NCI-H1930 (cell line): ENCODE results near the gene ZNF714.

Experiments used
- DNase-seq, 2 experiments: peaks; one replicate each; lab custom pipeline; 2025; lab: John Stamatoyannopoulos, UW

The ZNF714 gene

DNA sequence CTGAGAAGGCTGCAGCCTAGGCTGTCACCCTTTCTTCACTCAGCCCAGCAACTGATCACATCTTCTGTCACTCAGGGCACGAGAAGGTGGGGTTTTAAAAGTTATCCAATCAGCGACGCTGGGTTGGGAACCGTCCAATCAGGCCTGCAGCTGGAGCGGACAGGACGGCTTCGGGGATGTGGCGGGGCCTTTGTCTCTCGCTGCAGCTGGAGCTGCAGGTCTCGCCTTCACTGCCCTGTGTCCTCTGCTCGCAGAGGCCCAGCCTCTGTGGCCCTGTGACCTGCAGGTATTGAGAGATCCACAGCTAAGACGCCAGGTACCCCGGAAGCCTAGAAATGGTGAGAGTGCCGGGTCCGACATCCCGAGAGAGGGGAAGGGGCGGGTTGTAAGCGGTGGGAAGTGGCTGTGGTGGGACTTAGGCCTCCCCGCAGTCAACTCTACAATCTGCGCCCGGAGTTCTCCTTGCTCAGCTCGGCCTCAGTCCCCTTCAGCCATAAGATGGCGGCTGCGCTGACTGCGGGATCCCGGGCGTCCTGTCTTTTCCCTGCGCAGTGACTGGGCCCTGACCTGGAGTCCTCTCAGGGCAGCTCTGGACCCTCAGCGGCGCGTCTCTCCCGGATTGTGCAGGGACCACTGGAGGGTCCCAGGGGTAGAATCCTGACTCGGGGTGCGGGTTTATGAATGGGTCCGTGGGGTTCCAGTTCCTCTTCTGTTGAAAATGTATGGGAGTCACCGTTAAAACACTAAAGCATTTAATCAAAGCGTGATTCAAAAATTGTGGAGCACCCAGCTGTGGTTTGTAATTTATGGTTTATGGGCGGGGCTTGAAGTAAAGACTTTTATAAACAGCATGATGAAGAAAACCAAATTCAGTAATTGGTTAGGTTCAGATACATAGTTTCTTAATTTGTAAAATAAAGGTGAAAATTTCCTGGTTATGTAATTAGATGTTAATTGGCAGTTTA lies at the start of gene ZNF714:
Gene ZNF714, plus strand, starts transcription at position 193 of the 965 bp plus-strand sequence. CDS start 16,066 bp downstream, outside the sequence.
- DNase-seq, result no peak

- no peak for DNase-seq
Measured at GRCh38 chr19:21045028-21045427, 37.0 kb upstream of the ZNF714 start.

DNA sequence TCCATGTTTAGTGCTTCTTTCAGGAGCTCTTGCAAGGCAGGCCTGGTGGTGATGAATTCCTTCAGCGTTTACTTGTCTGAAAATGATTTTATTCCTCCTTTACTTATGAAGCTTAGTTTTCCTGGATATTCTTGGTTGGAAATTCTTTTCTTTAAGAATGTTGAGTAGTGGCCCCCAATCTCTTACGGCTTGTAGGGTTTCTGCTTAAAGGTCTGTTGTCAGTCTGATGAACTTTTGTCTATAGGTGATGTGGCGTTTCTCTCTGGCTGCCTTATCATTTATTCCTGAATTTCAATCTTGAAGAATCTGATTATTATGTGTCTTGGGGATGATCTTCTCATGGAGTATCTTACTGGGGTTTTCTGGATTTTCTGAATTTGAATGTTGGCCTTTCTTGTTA lies 35.5 kb upstream of the ZNF714 start:
- no peak for DNase-seq

DNA sequence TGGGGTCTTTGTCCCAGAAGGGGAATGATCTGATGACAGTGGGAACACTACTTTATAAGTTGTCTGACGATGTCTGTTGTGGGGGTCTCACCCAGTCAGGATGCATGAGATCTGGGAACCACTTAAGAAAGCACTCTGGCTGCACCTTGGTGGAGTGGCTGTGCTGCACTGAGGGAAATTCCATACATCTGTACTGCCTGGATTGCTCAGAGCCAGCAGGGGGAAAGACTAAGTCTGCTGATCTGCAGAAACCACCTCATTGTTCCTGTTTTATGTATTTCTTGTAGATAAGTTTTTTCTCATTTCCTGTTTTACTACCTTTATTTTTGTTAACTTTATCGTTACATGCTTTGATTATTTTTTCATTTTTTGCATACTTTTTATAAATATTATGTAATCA lies 34.3 kb upstream of the ZNF714 start:
- DNase-seq, result no peak

DNA sequence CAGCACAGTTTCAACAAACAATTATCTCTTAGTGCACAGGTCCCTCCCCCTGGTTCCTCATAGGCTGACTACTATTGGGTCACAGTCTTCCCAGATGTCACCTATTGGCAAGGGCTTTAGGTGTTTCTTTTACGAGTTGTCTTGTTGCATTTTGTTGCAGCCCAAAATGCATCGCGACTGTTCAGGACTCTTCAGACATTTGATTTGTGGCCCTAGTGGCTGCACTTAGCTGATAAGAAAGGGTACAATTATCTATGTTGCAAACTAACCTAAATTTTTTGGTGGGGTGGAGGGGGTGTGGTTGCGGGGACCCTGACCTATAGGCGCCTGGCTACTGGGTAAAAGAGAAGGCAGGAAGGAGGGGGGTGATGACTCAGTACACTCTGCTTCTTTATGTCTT lies 29.1 kb upstream of the ZNF714 start:
- DNase-seq, result no peak

DNA sequence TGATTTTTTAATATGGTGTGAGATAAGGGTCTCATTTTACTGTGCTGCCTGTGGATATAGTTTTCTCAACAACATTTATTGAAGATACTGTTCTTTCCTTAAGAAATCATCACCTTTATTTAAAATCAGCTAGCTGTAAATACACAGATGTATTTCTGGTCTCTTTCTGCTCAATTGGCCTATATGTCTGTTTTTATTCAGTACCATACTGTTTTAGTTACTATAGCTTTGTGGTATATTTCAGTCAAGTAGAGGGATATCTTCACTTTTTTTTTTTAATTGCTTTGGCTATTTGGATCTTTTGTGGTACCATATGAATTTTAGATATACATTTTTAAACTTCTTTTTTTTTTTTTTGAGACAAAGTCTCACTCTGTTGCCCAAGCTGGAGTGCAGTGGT lies 16.7 kb upstream of the ZNF714 start:
- no peak for DNase-seq

GRCh38 chr19:21084343-21084742 lies 2.3 kb downstream of the ZNF714 start:
- DNase-seq, result no peak

DNA sequence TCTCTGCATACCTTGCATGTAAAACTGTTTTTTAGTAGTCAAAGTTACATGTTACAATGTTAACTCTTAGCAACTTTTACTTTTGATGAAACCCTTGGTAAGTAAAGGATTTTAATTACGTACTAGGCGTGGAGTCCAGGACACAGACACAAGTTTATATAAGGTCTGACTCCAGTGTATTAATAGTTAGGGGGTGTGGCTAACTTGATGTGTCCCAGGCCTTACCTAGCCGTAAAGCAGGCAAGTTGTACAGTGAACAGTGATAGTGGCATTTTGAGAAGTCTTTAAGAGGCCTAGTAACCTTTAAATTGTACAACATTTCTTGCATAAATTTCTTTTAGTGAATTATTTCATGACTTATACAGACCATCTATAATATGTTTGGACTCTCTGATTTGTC lies 5.9 kb downstream of the ZNF714 start:
- no peak for DNase-seq

- DNase-seq, result no peak
Measured at GRCh38 chr19:21092109-21092508, 10.1 kb downstream of the ZNF714 start.

- DNase-seq, result no peak
Measured at GRCh38 chr19:21094347-21095025, 12.5 kb downstream of the ZNF714 start.

- DNase-seq, result no peak
Measured at GRCh38 chr19:21098291-21098690, 16.3 kb downstream of the ZNF714 start.

- DNase-seq, result no peak
Measured at GRCh38 chr19:21101521-21102242, 19.7 kb downstream of the ZNF714 start.

DNA sequence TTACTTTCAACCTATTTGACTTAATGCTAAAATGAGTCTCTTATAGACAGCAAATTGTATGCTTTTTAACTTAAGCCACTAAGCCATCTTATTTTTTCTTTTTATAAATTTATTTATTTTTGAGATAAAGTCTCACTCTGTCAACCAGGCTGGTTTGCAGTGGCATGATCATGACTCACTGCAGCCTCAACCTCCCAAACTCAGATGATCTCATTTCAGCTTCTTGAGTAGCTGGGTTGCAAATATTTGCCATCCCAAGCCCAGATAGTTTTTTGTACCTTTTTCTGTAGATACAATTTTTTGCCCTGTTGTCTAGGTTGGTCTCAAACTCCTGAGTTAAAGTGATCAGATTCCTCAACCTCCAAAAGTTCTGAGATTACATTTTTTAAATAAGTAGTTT lies 27.1 kb downstream of the ZNF714 start:
- DNase-seq, result no peak

GRCh38 chr19:21110183-21110582 lies 28.2 kb downstream of the ZNF714 start:
- no peak for DNase-seq

GRCh38 chr19:21115430-21115829 lies 33.4 kb downstream of the ZNF714 start:
- DNase-seq, result no peak

- no peak for DNase-seq
Measured at GRCh38 chr19:21117041-21117907, 35.3 kb downstream of the ZNF714 start.

DNA sequence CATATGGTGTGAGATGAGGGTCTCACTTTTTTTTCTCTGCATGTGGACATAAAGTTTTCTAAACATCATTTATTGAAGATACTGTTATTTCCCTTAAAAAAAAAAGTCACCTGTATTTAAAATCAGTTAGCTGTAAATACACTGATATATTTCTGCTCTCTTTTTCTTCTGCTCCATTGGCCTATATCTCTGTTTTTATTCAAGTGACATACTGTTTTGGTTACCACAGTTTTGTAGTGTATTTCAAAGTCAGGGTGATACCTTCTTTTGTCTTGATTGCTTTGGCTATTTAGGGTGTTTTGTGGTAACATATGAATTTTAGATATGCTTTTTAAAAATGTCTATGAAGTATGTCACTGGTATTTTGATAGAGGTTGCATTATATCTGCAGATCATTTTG lies 44.1 kb downstream of the ZNF714 start:
- DNase-seq, result no peak

DNA sequence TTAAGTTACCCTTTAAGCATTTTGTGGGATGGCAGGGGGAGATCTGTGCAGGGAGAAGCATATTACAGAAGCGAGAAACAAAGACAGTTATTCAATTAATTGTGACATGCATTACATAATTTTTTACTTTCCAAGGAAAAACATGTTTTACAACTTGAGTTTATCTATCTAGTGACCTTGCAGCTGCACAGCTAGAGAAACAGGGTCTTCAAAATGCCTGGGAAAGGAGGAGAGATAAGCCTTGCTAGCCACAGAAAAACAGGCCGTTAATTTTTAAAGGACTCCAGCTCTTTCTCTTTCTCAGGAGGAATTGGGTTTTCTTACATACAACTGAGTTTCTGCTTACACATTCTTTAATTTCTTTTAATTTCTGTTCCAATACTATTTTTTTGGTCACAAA lies 45.0 kb downstream of the ZNF714 start:
- DNase-seq, result no peak

DNA sequence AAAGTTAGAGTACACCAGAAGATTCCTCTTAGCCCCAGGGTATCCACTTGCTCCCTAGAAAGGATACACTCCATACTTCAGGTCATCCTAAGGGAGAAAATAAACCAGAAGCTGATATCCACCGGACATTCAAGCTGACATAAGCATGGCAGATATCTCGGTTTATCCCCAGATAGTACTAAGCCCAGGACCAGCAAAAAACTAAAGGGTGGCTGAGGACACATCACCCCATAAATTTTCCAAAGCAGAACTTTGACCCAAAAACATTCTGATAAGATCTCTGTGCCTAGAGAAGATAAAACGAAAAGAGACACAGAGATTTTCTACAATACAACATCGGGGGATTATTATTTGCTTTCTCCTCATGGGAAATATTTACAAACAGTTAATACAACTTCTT lies 45.9 kb downstream of the ZNF714 start:
- no peak for DNase-seq

DNA sequence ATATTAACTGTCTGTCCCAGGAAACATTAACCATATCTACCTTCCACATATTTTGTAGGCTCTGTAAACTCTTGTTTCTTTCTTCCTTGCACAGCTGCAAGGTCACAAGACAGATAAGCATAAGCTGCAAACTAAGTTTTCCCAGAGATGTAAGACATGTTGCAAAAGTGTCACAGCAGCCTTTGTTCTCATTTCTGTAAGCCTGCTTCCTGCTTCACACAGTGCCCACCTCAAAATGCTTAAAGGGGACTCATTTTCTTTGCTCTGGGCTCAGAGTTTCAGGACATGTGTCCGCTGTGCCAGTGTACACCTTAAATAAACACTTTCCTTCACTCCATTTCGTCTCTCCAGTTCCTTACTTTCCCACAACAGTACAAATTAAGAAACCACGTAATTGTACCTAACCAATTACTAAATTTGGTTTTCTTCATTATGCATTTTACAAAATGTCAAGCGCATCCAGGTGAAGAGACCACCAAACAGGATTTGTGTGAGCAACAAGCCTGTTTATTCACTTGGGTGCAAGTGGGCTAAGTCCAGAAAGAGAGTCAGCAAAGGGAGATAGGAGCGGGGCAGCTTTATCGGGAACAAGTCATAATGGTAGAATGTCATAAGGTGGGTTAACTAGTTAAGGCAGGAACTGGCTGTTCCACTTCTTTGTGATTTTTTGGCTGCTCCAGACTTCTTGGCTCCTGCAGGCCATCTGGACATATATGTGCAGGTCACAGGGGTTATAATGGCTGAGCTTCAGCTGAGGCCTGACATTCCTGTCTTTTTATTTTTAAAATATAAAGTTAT lies 47.1 kb downstream of the ZNF714 start:
- DNase-seq, result no peak
